Natural killer cell (primary cell): ENCODE measurements around the gene LSM3. TPM values are rescaled to one million over a fixed set of nuclear protein-coding genes. Genes with fewer than 3 reads are reported as not detected.

ENCODE experiments used
- ATAC-seq, 3 donors: fragments of 150-1000 bp in 2 of 3; fragments of 200-7000 bp in 1 of 3; cut with Tn5 transposase; 1 replicate in 1 of 3; 2 replicates in 2 of 3; pipeline ENCODE4 v1.10.0; 2021; ENCODE audit warnings: mild to moderate bottlenecking in 2 of 3, moderate library complexity in 2 of 3
- DNase-seq, 2 donors: peaks; one replicate each; pipeline versions ENCODE4 v3.0.0 to v3.0.0-alpha.2; 2013 to 2021; ENCODE audit warnings: mixed read lengths in 1 of 2
- H3K27ac ChIP-seq: one replicate; pipeline ENCODE4 v1.5.1; 2013; ENCODE audit warnings: mild to moderate bottlenecking, low read length
- H3K27me3 ChIP-seq: one replicate; pipeline ENCODE4 v1.6.1; 2013; ENCODE audit warnings: low read length; ENCODE audit not compliant: control insufficient read depth, insufficient read depth
- H3K36me3 ChIP-seq: one replicate; pipeline ENCODE4 v1.6.1; 2013; ENCODE audit warnings: low read length; ENCODE audit not compliant: control insufficient read depth, insufficient read depth
- H3K4me1 ChIP-seq: one replicate; pipeline ENCODE4 v1.6.1; 2013; ENCODE audit warnings: low read length; ENCODE audit not compliant: control insufficient read depth, insufficient read depth
- H3K4me3 ChIP-seq: one replicate; pipeline ENCODE4 v1.5.1; 2013; ENCODE audit warnings: low read length
- H3K9me3 ChIP-seq: one replicate; pipeline ENCODE4 v1.6.1; 2013; ENCODE audit warnings: low read length; ENCODE audit not compliant: control insufficient read depth, insufficient read depth
- H3K27ac Mint-ChIP-seq, 2 donors: one replicate each; pipeline ENCODE4 v1.8.0; 2022; ENCODE audit warnings: mild to moderate bottlenecking in 2 of 2, mixed read lengths in 2 of 2, moderate library complexity in 1 of 2
- H3K27me3 Mint-ChIP-seq, 2 donors: one replicate each; pipeline ENCODE4 v1.8.0; 2022; ENCODE audit warnings: low read depth in 2 of 2, mixed read lengths in 2 of 2
- H3K36me3 Mint-ChIP-seq: one replicate; pipeline ENCODE4 v1.8.0; 2022; ENCODE audit warnings: mixed read lengths
- H3K4me1 Mint-ChIP-seq, 2 donors: one replicate each; pipeline ENCODE4 v1.8.0; 2022; ENCODE audit warnings: mixed read lengths in 2 of 2
- H3K4me3 Mint-ChIP-seq: one replicate; pipeline ENCODE4 v1.8.0; 2022; ENCODE audit warnings: mild to moderate bottlenecking, moderate library complexity, mixed read lengths
- H3K9me3 Mint-ChIP-seq, 2 donors: one replicate each; pipeline ENCODE4 v1.8.0; 2022; ENCODE audit warnings: mixed read lengths in 2 of 2
- WGBS: methylation state at CpG from one replicate; pipeline ENCODE4 v1.1.7; 2013; ENCODE audit warnings: missing lambda C conversion rate; ENCODE audit not compliant: insufficient coverage; 5-methylcytosine and 5-hydroxymethylcytosine counted together
- intact Hi-C: fragments of 100-400 bp; cut with micrococcal nuclease; formaldehyde crosslinking; loops from one replicate; pipeline ENCODE4 v1.14.2; 2022
- total RNA-seq, 4 donors: library from RNA; stranded (reverse); fragments of 120-200 nt in 1 of 4; gene quantifications; one replicate each; pipeline versions ENCODE4 v1.2.3 to v1.2.4, GENCODE V29; 2013 to 2022
- TF ChIP-seq, protein P1 (sequence below): fragments of 200-600 bp; IDR thresholded peaks from one replicate; pipeline ENCODE4 v1.8.0; 2022; ENCODE audit warnings: antibody characterized with exemption

The LSM3 gene
- total RNA-seq, 3 donors from 2014 or later (not counting 1 experiment from before 2014, with no cell fraction given): 7.6 to 9.1 (median 8.9) TPM

DNA sequence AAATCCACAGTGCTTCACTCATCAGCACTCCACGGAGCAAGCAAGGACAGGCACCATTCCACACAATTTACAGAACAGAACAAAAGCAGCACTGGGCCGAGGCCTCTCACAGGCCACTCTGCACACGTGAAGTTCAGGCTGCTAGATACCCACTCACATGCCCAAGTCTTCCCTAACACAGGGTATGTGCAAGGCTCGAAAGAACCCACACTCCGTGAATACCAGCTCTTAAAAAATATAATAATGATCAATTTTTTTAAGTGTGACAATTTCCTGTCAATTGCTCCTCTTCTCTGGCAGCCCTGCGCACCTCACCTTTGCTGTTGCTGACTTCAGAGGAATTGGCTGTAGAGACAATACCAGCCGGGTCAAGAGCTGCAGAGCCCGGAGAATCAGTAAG lies 19.2 kb upstream of the LSM3 start:
- Histone ChIP-seq H3K36me3 (peaks cover 78% of the 10 kb centered on the region), H3K27me3 (no peaks in the 10 kb centered on the region), H3K4me1 (no peaks in the 10 kb centered on the region), H3K27ac (no peak overlapping the region), H3K4me3 (no peak overlapping the region), H3K9me3 (no peaks in the 10 kb centered on the region)
- Mint-ChIP-seq H3K27me3 (no peaks in the 10 kb centered on the region), H3K36me3 (peaks cover 55% of the 10 kb centered on the region), H3K4me3 (no peak overlapping the region), H3K27ac (no peak overlapping the region), H3K9me3 (peaks cover 2 to 6% of the 10 kb centered on the region in 2 donors), H3K4me1 (peaks cover 0 to 6% of the 10 kb centered on the region in 2 donors)
- intact Hi-C loops: no loop called here
- DNase-seq (no peak), ATAC-seq (peak in 1 of 3 donors; percentile 17)
- 97% methylated on average over 7 of the region's 8 CpGs for WGBS
- TF ChIP-seq, protein P1, sequence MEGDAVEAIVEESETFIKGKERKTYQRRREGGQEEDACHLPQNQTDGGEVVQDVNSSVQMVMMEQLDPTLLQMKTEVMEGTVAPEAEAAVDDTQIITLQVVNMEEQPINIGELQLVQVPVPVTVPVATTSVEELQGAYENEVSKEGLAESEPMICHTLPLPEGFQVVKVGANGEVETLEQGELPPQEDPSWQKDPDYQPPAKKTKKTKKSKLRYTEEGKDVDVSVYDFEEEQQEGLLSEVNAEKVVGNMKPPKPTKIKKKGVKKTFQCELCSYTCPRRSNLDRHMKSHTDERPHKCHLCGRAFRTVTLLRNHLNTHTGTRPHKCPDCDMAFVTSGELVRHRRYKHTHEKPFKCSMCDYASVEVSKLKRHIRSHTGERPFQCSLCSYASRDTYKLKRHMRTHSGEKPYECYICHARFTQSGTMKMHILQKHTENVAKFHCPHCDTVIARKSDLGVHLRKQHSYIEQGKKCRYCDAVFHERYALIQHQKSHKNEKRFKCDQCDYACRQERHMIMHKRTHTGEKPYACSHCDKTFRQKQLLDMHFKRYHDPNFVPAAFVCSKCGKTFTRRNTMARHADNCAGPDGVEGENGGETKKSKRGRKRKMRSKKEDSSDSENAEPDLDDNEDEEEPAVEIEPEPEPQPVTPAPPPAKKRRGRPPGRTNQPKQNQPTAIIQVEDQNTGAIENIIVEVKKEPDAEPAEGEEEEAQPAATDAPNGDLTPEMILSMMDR: no peak

DNA sequence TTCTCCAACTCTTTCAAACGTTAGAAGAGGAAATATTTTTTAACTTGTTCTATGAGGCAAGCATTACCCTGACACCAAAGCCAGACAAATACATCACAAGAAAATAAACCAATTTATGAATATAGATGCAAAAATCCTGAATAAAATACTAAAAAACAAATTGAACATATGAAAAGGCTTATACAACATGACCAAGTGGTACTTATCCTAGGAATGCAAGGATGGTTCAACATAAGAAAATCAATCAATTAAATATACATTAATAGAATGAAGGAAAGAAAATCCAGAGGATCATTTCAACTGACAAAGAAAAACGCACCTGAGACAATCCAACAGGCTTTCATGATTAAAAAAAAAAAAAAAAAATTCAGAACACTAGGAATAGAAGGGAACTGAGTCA lies 17.3 kb upstream of the LSM3 start:
- intact Hi-C loops: no loop called here
- TF ChIP-seq, protein P1: no peak

DNA sequence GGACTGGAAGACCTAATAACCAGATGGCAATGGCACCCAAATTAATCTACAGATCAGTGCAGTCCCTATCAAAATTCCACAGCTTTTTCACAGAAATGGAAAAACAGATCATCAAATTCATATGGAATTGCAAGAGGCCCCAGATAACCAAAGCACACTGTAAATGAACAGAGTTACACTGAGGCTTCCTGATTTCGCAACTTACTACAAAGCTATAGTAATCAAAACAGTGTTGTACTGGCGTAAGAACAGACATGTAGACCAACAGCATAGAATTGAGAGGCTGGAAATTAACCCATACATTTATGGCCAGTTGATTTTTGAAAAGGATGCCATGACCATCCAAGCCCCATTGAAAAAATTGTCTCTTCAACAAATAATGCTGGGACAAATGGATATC lies 16.4 kb upstream of the LSM3 start:
- no peak for ATAC-seq

More for the DNA sequence above, 17.3 kb upstream of the LSM3 start:
- H3K4me1 ChIP-seq: no peaks in the 10 kb centered on the region
- H3K27me3 ChIP-seq: no peaks in the 10 kb centered on the region
- DNase-seq (no peak), ATAC-seq (no peak)
- peaks cover 2 to 6% of the 10 kb centered on the region in 2 donors for H3K9me3 Mint-ChIP-seq
- no peaks in the 10 kb centered on the region for H3K27me3 Mint-ChIP-seq
- WGBS: no CpG with 5 or more reads among the region's 2 CpGs
- no peak overlapping the region for H3K27ac ChIP-seq
- H3K36me3 Mint-ChIP-seq: peaks cover 50% of the 10 kb centered on the region
- H3K4me3 Mint-ChIP-seq: no peak overlapping the region
- no peaks in the 10 kb centered on the region for H3K9me3 ChIP-seq
- H3K4me3 ChIP-seq: no peak overlapping the region
- H3K27ac Mint-ChIP-seq: no peak overlapping the region
- H3K4me1 Mint-ChIP-seq: peaks cover 3 to 6% of the 10 kb centered on the region in 2 donors
- H3K36me3 ChIP-seq: peaks cover 95% of the 10 kb centered on the region

More for the DNA sequence above, 16.4 kb upstream of the LSM3 start:
- no peak for DNase-seq
- Mint-ChIP-seq H3K27me3 (no peaks in the 10 kb centered on the region), H3K27ac (peak overlapping the region in 1 of 2 donors; percentile 32), H3K4me1 (peaks cover 8% of the 10 kb centered on the region in 2 donors), H3K36me3 (peaks cover 58% of the 10 kb centered on the region), H3K4me3 (no peak overlapping the region), H3K9me3 (peaks cover 2 to 6% of the 10 kb centered on the region in 2 donors)
- TF ChIP-seq, protein P1: no peak
- no peaks in the 10 kb centered on the region for H3K27me3 ChIP-seq
- 100% methylated on average over 2 of the region's 2 CpGs for WGBS
- intact Hi-C loops: no loop called here
- no peak overlapping the region for H3K27ac ChIP-seq
- no peaks in the 10 kb centered on the region for H3K9me3 ChIP-seq
- no peaks in the 10 kb centered on the region for H3K4me1 ChIP-seq
- no peak overlapping the region for H3K4me3 ChIP-seq
- peaks cover 96% of the 10 kb centered on the region for H3K36me3 ChIP-seq
